Bone marrow (tissue), 2 donors: ENCODE data around the gene TNFRSF6B.
"Not testable (repeated sequence)": the region's sequence is repeated elsewhere in the genome, so short reads cannot be mapped to it uniquely, and the experiment has no call there.

Source experiments
- DNase-seq, 2 donors: peaks; one replicate each; lab custom pipeline; 2025; lab: John Stamatoyannopoulos, UW

The TNFRSF6B gene

DNA sequence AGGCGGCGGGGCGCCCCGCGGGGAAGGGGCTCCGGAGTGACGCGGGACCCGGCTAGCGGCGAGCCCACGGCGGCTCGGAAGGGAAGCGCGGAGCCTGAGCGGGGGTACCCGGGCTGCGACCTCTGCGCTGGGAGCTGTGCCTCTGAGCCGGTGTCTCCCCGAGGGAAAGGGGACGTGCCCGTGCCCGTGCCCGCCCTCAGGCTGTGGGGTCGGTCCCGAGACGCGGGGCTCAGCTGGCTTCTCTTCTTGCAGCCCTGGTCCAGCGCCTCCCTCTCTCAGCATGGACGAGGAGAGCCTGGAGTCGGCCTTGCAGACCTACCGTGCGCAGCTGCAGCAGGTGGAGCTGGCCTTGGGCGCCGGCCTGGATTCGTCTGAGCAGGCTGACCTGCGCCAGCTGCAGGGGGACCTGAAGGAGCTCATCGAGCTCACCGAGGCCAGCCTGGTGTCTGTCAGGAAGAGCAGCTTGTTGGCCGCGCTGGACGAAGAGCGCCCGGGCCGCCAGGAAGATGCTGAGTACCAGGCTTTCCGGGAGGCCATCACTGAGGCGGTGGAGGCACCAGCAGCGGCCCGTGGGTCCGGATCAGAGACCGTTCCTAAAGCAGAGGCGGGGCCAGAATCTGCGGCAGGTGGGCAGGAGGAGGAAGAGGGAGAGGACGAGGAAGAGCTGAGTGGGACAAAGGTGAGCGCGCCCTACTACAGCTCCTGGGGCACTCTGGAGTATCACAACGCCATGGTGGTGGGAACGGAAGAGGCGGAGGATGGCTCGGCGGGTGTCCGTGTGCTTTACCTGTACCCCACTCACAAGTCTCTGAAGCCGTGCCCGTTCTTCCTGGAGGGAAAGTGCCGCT, 12.1 kb downstream of the TNFRSF6B start:
- DNase-seq: no peak

DNA sequence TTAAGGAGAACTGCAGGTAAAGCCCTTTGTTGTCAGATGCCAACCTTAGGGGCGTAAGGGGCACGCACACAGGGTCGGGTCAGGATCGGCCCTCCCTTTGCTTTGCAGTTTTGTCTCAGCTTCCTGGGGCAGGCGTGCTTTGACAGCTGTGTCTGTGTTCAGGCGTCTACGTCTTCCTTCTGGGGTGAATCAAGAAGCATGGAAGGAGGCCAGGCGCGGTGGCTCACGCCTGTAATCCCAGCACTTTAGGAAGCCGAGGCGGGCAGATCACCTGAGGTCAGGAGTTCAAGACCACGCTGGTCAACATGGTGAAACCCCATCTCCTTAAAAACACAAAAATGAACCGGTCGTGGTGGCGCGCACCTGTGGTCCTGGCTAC, 12.7 kb downstream of the TNFRSF6B start:
- DNase-seq: no peak

- DNase-seq: no peak
Observed at GRCh38 chr20:63711085-63711645, 14.7 kb downstream of the TNFRSF6B start.

DNA sequence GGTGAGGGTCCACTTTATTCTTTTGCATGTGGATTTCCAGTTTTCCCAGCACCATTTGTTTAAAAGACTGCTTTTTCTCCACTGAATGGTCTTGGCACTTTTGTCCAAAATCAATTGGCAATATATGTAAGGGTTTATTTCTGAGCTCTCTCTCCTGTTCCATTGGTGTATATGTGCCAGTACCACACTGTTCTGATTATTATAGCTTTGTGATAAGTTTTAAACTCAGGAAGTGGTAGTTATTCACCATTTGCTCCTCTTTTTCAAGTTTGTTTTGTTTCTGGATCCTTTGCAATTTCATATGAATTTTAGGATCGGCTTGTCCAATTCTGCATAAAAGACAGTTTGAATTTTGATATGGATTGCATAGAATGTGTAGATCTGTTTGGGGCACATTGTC, 15.7 kb downstream of the TNFRSF6B start:
- DNase-seq: no peak

GRCh38 chr20:63714858-63715257, 18.4 kb downstream of the TNFRSF6B start:
- no peak for DNase-seq

DNA sequence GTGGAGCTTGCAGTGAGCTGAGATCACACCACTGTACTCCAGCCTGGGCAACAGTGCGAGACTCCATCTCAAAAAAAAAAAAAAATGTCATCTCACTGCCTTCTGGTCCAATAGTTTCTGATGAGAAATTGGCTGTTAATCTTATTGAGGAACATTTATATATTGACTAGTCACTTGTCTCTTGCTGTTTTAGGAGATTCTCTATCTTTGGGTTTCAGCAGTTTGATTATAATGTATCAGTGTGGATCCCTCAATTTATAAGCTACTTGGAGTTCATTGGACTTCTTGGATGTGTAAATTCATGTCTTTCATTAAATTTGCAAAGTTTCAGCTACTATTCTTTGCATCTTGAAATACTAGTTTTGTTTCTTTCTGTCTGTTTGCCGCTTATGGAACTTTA, 22.5 kb downstream of the TNFRSF6B start:
- DNase-seq: no peak

- DNase-seq: not testable (repeated sequence)
Observed at GRCh38 chr20:63722967-63723622, 26.6 kb downstream of the TNFRSF6B start.

GRCh38 chr20:63730189-63730733, 33.8 kb downstream of the TNFRSF6B start:
- not testable (repeated sequence) for DNase-seq

GRCh38 chr20:63731410-63731809, 35.0 kb downstream of the TNFRSF6B start:
- no peak for DNase-seq

GRCh38 chr20:63732118-63733095, 36.0 kb downstream of the TNFRSF6B start:
- DNase-seq: no peak

DNA sequence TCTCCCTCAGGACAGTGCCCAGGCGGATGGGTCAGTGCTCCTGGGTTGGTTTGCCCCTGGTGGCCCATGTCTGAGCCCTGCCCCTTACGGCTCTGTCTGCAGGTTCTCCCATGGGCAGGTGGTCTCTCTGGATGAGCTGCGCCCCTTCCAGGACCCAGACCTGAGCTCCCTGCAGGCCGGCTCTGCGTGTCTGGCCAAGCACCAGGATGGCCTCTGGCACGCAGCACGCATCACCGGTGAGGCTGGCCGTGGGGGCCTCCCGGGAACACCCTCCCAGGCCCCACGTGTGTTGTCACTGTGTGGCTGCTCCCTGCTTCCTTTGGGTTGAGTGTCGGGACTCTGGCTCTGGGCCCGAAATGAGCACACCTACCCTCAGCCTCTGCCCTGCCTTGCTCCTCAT, 36.7 kb downstream of the TNFRSF6B start:
- no peak for DNase-seq

DNA sequence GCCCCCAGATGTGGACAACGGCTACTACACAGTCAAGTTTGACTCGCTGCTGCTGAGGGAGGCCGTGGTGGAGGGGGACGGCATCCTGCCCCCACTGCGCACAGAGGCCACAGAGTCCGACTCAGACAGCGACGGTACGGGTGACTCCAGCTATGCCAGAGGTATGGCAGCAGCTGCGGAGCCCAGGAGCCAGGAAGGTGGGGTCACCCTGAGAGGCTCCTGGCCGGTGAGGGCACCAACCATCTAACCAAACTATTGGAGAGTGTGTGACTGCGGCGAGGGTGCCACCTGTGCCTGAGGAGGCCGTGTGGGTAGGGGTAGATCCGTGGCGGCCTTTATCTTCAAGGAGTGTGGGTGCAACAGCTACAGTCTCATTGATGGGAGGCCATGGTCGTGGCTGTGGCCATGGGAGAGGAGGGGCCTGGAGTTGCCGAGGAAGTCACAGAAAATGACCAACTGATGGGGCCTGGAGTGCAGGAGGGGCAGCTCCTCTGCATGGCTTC, 37.2 kb downstream of the TNFRSF6B start:
- DNase-seq: no peak

GRCh38 chr20:63734111-63734945, 37.9 kb downstream of the TNFRSF6B start:
- no peak for DNase-seq

DNA sequence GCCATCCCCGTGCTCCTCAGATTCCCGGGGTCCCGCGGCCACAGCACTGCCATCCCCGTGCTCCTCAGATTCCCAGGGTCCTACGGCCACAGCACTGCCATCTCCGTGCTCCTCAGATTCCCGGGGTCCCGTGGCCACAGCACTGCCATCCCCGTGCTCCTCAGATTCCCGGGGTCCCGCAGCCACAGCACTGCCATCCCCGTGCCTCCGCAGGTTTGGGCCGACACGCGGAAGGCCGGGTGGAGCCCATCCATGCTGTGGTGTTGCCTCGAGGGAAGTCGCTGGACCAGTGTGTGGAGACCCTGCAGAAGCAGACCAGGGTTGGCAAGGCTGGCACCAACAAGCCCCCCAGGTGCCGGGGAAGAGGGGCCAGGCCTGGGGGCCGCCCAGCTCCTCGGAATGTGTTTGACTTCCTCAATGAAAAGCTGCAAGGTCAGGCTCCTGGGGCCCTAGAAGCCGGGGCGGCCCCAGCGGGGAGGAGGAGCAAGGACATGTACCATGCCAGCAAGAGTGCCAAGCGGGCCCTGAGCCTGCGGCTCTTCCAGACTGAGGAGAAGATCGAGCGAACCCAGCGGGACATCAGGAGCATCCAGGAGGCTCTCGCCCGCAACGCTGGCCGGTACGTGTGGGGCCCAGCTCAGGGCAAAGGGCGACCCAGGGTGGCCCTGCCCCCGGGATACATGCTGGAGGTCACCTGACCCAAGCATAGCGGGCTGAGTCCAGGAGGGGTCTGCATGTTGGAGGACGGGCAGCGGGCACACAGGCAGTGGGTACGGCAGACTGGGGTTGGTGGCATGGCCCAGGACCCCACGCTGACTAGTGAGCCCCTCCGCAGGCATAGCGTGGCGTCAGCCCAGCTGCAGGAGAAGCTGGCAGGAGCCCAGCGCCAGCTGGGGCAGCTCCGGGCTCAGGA, 38.8 kb downstream of the TNFRSF6B start:
- DNase-seq: no peak

DNA sequence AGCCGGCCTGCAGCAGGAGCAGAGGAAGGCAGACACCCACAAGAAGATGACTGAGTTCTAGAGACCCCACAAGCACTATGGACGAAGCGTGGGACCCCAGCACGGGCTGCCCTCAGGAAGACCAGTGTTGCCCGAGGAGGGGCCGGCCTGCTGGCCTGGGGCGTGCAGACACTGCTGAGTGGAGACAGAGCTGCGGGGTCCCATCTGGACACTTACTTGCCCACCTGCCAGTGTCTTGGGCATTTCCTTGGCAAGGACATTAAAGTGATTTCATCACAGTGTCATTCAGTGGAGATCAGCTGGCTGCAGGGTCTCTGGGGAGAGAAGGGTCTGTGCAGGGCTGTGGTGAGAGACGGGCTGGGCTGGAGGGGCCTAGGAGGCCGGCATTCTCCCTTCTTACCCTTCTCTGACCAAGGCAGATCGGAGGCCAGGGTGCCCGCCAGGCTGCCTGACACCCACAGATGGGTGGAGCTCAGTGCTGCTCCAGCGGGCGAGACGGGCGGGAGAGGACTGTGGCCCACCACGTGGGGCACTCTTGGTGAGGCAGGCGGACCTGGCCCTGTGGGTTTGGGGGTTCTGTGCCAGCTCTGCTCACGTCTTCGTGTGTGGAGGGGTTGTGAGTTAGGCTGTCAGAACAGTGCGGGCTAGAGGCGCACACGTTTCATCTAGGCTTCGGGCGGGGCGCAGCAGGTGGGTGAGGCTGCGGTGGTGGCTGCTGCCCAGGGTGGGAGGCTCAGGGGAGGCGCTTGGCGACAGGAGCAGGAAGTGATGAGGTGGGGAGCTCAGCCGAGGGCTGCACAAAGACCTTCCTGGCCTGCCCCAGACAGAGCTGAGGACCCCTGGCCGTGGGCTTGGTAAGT, 39.6 kb downstream of the TNFRSF6B start, which contains the start of gene LIME1:
Gene LIME1, plus strand, starts transcription at position 806 of the 860 bp plus-strand sequence. CDS start 886 bp downstream, outside the sequence.
- DNase-seq: no peak

GRCh38 chr20:63736893-63737694, 40.6 kb downstream of the TNFRSF6B start:
- no peak for DNase-seq

- no peak for DNase-seq
Observed at GRCh38 chr20:63737695-63737944, 41.2 kb downstream of the TNFRSF6B start.
